ENCODE data around the gene EIF4ENIF1. TPM values are rescaled to one million over a fixed set of nuclear protein-coding genes. Genes with fewer than 3 reads are reported as not detected.
"Not testable (repeated sequence)": the region's sequence is repeated elsewhere in the genome, so short reads cannot be mapped to it uniquely, and the experiment has no call there.

EIF4ENIF1 gene
- total and polyA plus RNA-seq, 2 experiments from 2014 or later: 18.0 to 26.5 TPM

- TF ChIP-seq CTCF (IDR thresholded peaks at IDR 0.05; ENCODE audit: low read depth, low read length): no peak
- Histone ChIP-seq H3K27me3 (no peaks in the 10 kb centered on the region), H3K9me3 (ENCODE audit: low read depth) (no peaks in the 10 kb centered on the region), H3K4me3 (peak overlapping the region; percentile 46), H3K4me1 (ENCODE audit: low read depth) (peaks cover 6% of the 10 kb centered on the region), H3K27ac (peak overlapping the region; percentile 95), H3K36me3 (peaks cover 15% of the 10 kb centered on the region)
- peak; percentile 46 to 74 for DNase-seq (ENCODE audit: low read depth in 1 of 2, low spot score in 1 of 2)
Observed at GRCh38 chr22:31488988-31489617, 539 bp downstream of the EIF4ENIF1 start.

- no peak for DNase-seq (ENCODE audit: low read depth in 1 of 2, low spot score in 1 of 2)
- Histone ChIP-seq H3K36me3 (peaks cover 15% of the 10 kb centered on the region), H3K4me1 (ENCODE audit: low read depth) (peaks cover 6% of the 10 kb centered on the region), H3K27me3 (no peaks in the 10 kb centered on the region), H3K4me3 (peak overlapping the region; percentile 46), H3K27ac (peak overlapping the region; percentile 95), H3K9me3 (ENCODE audit: low read depth) (no peaks in the 10 kb centered on the region)
- no peak for TF ChIP-seq CTCF (IDR thresholded peaks at IDR 0.05; ENCODE audit: low read depth, low read length)
Observed at GRCh38 chr22:31488346-31488883, 1.2 kb downstream of the EIF4ENIF1 start.

GRCh38 chr22:31486951-31487350, 2.7 kb downstream of the EIF4ENIF1 start:
- no peaks in the 10 kb centered on the region for H3K9me3 ChIP-seq (ENCODE audit: low read depth)
- TF ChIP-seq CTCF (IDR thresholded peaks at IDR 0.05; ENCODE audit: low read depth, low read length): no peak
- no peak for DNase-seq (ENCODE audit: low read depth in 1 of 2, low spot score in 1 of 2)
- no peaks in the 10 kb centered on the region for H3K27me3 ChIP-seq
- H3K27ac ChIP-seq: no peak overlapping the region
- H3K4me1 ChIP-seq (ENCODE audit: low read depth): peaks cover 6% of the 10 kb centered on the region
- H3K4me3 ChIP-seq: no peak overlapping the region
- H3K36me3 ChIP-seq: peaks cover 15% of the 10 kb centered on the region

- not testable (repeated sequence) for H3K4me1 ChIP-seq (ENCODE audit: low read depth); H3K4me3 ChIP-seq; H3K27me3 ChIP-seq; H3K9me3 ChIP-seq (ENCODE audit: low read depth); DNase-seq (ENCODE audit: low read depth in 1 of 2, low spot score in 1 of 2); H3K27ac ChIP-seq
- peaks cover 19% of the 10 kb centered on the region for H3K36me3 ChIP-seq
Observed at GRCh38 chr22:31486369-31486768, 3.3 kb downstream of the EIF4ENIF1 start.

- DNase-seq (ENCODE audit: low read depth in 1 of 2, low spot score in 1 of 2): not testable (repeated sequence)
Observed at GRCh38 chr22:31482470-31482869, 7.2 kb downstream of the EIF4ENIF1 start.

GRCh38 chr22:31481129-31481528, 8.5 kb downstream of the EIF4ENIF1 start:
- Histone ChIP-seq H3K36me3 (peaks cover 23% of the 10 kb centered on the region), H3K27me3 (no peaks in the 10 kb centered on the region), H3K9me3 (ENCODE audit: low read depth) (no peaks in the 10 kb centered on the region), H3K4me3 (no peak overlapping the region), H3K4me1 (ENCODE audit: low read depth) (no peaks in the 10 kb centered on the region), H3K27ac (no peak overlapping the region)
- DNase-seq (ENCODE audit: low read depth in 1 of 2, low spot score in 1 of 2): no peak
- TF ChIP-seq CTCF (IDR thresholded peaks at IDR 0.05; ENCODE audit: low read depth, low read length): no peak

More at GRCh38 chr22:31482470-31482869, 7.2 kb downstream of the EIF4ENIF1 start:
- not testable (repeated sequence) for H3K4me1 ChIP-seq (ENCODE audit: low read depth); H3K27me3 ChIP-seq; H3K27ac ChIP-seq; H3K4me3 ChIP-seq; H3K9me3 ChIP-seq (ENCODE audit: low read depth)
- H3K36me3 ChIP-seq: peaks cover 29% of the 10 kb centered on the region
